IPS DF 6.9 (cell line): ENCODE results near the gene FURIN.
"Not testable (repeated sequence)": the region's sequence is repeated elsewhere in the genome, so short reads cannot be mapped to it uniquely, and the experiment has no call there.

ENCODE experiments used
- DNase-seq: peaks from one replicate; pipeline ENCODE4 v3.0.0-alpha.2; 2013; ENCODE audit warnings: low read depth, low spot score
- H3K27ac ChIP-seq: one replicate; pipeline ENCODE4 v1.5.1; 2013; ENCODE audit warnings: low read length, control low read depth
- H3K27me3 ChIP-seq: 2 replicates; pipeline ENCODE4 v1.6.1; 2013; ENCODE audit warnings: mild to moderate bottlenecking, low read length; ENCODE audit not compliant: control insufficient read depth, insufficient read depth
- H3K36me3 ChIP-seq: 2 replicates; pipeline ENCODE4 v1.6.1; 2013; ENCODE audit warnings: low read length; ENCODE audit not compliant: control insufficient read depth, insufficient read depth
- H3K4me1 ChIP-seq: 2 replicates; pipeline ENCODE4 v1.6.1; 2013; ENCODE audit warnings: low read length; ENCODE audit not compliant: control insufficient read depth, insufficient read depth
- H3K4me3 ChIP-seq: 2 replicates; pipeline ENCODE4 v1.5.1; 2013; ENCODE audit warnings: mild to moderate bottlenecking, low read length
- H3K9me3 ChIP-seq: 2 replicates; pipeline ENCODE4 v1.6.1; 2013; ENCODE audit warnings: low read length, inconsistent platforms; ENCODE audit not compliant: control insufficient read depth, insufficient read depth
- WGBS: extraction: QIAGEN DNeasy Blood & Tissue Kit; methylation state at CpG from one replicate; pipeline ENCODE4 v1.1.7; 2013; ENCODE audit warnings: mixed read lengths, missing lambda C conversion rate; ENCODE audit not compliant: insufficient read length, insufficient coverage; 5-methylcytosine and 5-hydroxymethylcytosine counted together

The FURIN gene

DNA sequence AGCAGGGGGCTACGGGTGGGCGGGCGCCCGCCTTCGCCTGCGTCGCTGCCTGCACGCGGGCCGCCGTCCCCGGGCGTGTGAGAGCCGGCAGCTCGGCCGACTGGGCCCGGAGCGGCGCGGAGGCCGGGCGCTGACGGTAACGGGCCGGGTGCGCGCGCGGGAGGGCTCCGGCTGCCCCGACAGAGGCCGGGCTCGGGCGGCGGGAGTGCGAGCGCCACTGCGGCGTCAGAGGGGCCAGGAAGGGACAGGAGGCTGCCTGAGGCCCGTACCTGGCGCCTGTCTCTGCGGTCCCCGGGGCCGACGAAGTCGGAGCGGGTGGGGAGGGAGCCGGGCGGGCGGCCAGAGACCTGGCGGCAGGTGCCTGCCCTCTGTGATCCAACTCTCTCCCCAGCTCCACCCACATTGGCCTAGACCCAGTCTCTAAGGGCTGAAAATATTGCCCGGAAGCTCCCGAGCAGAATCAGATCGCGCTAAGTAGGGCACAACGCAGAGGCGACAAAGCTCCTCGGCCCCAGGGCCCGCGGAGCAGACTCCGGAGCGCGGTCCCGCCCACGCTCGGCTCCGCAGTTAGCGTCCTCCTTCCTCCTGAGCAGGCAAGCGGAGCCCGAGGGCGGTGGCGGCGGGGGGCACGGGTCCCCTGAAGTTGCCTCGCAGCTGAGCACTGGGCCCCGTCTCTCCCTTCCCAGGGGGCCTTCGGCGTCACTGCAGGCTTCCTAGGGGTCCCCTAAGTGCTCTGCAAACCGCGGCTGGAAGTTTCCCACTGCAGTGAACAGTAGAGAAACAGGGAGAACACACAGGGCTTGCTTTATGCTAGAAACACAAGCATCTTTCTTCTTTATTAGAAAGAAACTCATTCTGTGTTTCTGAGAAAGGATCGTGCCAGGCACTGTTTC lies 34.7 kb downstream of the FURIN start, which contains the start of gene MAN2A2:
MAN2A2 (plus strand) TSS at position 463 of the 893 bp plus-strand sequence. CDS start 906 bp downstream, outside the sequence.
- no peak for DNase-seq
- H3K9me3 ChIP-seq, result no peaks in the 10 kb centered on the region
- peaks cover 3% of the 10 kb centered on the region for H3K4me1 ChIP-seq
- H3K27me3 ChIP-seq, result peaks cover 2% of the 10 kb centered on the region; the same call in 1 of the 2 replicates
- H3K4me3 ChIP-seq, result peak within 1 kb of the TSS; percentile 84
- H3K27ac ChIP-seq, result no peak within 1 kb of the TSS
- no peaks in the 10 kb centered on the region; the same call in 1 of the 2 replicates for H3K36me3 ChIP-seq
- no CpG with 5 or more reads among the region's 81 CpGs for WGBS

- H3K27me3 ChIP-seq, result peaks cover 2% of the 10 kb centered on the region; the same call in 1 of the 2 replicates
- peaks cover 3% of the 10 kb centered on the region for H3K4me1 ChIP-seq
- no peaks in the 10 kb centered on the region for H3K9me3 ChIP-seq
- H3K27ac ChIP-seq, result no peak overlapping the region
- H3K36me3 ChIP-seq, result no peaks in the 10 kb centered on the region; the same call in 1 of the 2 replicates
- H3K4me3 ChIP-seq, result peak overlapping the region; percentile 84; the same call in 1 of the 2 replicates
- DNase-seq, result no peak
- no CpG with 5 or more reads among the region's 18 CpGs for WGBS
Observed at GRCh38 chr15:90903733-90904536, 35.5 kb downstream of the FURIN start.

GRCh38 chr15:90904746-90905145 lies 36.4 kb downstream of the FURIN start:
- WGBS, result no CpG with 5 or more reads among the region's 9 CpGs
- peaks cover 3% of the 10 kb centered on the region for H3K4me1 ChIP-seq
- H3K36me3 ChIP-seq, result no peaks in the 10 kb centered on the region; the same call in 1 of the 2 replicates

DNA sequence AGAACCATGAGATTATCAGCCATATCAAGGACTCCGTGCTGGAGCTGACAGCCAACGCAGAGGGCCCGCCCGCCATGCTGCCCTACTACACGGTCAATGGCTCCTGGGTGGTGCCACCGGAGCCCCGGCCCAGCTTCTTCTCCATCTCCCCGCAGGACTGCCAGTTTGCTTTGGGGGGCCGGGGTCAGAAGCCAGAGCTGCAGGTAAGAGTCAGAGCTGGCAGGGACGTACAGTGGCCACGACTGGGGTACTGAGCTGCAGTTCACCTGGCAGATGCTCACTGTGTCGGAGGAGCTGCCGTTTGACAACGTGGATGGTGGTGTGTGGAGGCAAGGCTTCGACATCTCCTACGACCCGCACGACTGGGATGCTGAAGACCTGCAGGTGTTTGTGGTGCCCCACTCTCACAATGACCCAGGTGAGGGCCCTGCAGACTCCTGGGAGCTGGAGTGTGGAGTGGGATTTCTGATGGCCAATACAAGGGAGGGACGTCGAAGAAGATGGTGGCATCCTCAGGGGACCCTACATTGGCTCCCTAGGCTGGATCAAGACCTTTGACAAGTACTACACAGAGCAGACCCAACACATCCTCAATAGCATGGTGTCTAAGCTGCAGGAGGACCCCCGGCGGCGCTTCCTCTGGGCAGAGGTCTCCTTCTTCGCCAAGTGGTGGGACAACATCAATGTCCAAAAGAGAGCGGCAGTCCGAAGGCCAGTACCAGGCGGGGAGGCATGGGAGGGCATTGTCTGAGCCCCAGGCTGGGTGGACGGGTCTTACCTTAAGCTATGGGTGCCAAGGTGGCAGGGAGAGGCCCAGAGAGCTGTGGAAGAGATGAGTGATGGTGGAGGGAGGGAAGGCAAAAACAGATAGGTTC lies 37.2 kb downstream of the FURIN start:
- Histone ChIP-seq H3K27me3 (peaks cover 2% of the 10 kb centered on the region; the same call in 1 of the 2 replicates), H3K36me3 (no peaks in the 10 kb centered on the region; the same call in 1 of the 2 replicates), H3K4me1 (peaks cover 3% of the 10 kb centered on the region), H3K9me3 (no peaks in the 10 kb centered on the region), H3K4me3 (no peak overlapping the region), H3K27ac (no peak overlapping the region)
- WGBS, result no CpG with 5 or more reads among the region's 28 CpGs
- no peak for DNase-seq

More at GRCh38 chr15:90904746-90905145, 36.4 kb downstream of the FURIN start:
- Histone ChIP-seq H3K27me3 (peaks cover 2% of the 10 kb centered on the region; the same call in 1 of the 2 replicates), H3K4me3 (no peak overlapping the region), H3K27ac (no peak overlapping the region), H3K9me3 (no peaks in the 10 kb centered on the region)
- no peak for DNase-seq

DNA sequence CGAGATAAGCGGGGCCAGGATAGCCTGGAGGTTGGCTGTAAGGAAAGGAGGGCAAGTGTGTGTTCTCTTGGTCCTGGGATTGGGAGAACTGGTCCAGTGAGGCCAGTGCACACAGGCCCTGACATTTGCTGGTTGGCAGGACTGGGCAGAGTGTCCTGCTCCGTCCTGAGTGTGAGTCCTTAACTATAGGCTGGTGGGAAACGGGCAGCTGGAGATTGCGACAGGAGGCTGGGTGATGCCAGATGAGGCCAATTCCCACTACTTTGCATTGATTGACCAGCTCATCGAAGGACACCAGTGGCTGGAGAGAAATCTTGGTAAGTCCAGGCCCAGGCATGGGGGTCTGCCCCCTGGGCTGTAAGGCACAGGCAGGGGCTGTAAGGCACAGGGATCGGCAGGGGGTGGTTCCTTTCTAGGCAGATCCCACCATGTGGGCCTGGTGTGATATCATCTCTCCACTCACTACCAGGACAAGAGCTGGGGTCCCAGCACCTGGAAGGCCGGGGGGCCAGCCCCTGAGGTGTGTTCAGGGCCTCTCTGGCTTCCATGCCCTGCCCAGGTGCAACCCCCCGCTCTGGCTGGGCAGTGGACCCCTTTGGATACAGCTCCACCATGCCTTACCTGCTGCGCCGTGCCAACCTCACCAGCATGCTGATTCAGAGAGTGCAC lies 37.9 kb downstream of the FURIN start:
- H3K9me3 ChIP-seq, result no peaks in the 10 kb centered on the region
- no peak for DNase-seq
- peaks cover 2% of the 10 kb centered on the region; the same call in 1 of the 2 replicates for H3K27me3 ChIP-seq
- peaks cover 3% of the 10 kb centered on the region for H3K4me1 ChIP-seq
- peaks cover 4% of the 10 kb centered on the region for H3K36me3 ChIP-seq
- no CpG with 5 or more reads among the region's 11 CpGs for WGBS
- no peak overlapping the region for H3K27ac ChIP-seq
- no peak overlapping the region for H3K4me3 ChIP-seq

DNA sequence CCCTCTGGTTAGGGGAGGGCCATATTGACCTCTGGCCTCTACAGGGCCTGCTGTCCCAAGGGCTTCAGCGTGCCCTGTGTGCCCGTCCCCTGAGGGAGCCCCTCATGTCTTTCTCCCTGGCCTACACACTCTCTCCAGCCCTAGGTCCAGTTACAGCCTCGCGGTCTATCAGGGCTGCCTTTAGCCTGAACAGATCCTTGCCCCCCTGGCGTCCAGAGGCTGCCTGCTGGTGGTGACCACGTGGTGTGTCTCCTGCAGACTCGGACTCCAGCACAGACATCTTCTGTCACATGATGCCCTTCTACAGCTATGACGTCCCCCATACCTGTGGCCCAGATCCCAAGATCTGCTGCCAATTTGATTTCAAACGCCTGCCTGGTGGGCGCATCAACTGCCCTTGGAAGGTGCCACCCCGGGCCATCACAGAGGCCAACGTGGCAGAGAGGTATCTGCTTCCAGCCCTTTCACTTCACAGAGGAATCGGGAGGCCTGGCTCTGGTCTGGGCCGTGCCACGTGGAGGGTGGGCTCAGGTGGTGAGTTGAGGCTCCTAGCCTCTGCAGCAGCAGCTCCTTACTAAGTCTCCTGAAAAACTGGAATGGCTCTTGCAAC lies 38.8 kb downstream of the FURIN start:
- peaks cover 6% of the 10 kb centered on the region for H3K36me3 ChIP-seq
- peaks cover 2% of the 10 kb centered on the region; the same call in 1 of the 2 replicates for H3K27me3 ChIP-seq
- H3K27ac ChIP-seq, result no peak overlapping the region
- H3K9me3 ChIP-seq, result no peaks in the 10 kb centered on the region
- H3K4me3 ChIP-seq, result no peak overlapping the region
- WGBS, result no CpG with 5 or more reads among the region's 15 CpGs
- DNase-seq, result no peak
- H3K4me1 ChIP-seq, result peaks cover 3% of the 10 kb centered on the region

GRCh38 chr15:90907838-90908507 lies 39.6 kb downstream of the FURIN start:
- H3K4me1 ChIP-seq, result peaks cover 3% of the 10 kb centered on the region
- H3K27ac ChIP-seq, result no peak overlapping the region
- H3K36me3 ChIP-seq, result peaks cover 6% of the 10 kb centered on the region
- peaks cover 2% of the 10 kb centered on the region; the same call in 1 of the 2 replicates for H3K27me3 ChIP-seq
- H3K4me3 ChIP-seq, result no peak overlapping the region
- no peaks in the 10 kb centered on the region for H3K9me3 ChIP-seq
- WGBS, result no CpG with 5 or more reads among the region's 9 CpGs
- DNase-seq, result no peak

DNA sequence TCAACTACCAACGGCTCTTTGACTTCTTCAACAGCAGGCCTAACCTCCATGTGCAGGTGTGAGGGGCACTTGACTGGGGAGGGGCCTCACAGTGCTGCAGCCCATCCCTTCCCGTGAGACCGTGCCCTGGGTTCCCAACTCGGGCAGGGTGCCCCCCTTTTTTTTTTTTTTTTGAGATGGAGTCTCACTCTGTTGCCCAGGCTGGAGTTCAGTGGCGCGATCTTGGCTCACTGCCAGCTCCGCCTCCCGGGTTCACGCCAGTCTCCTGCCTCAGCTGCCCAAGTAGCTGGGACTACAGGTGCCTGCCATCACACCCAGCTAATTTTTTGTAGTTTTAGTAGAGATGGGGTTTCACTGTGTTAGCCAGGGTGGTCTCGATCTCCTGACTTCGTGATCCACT lies 41.1 kb downstream of the FURIN start:
- not testable (repeated sequence) for H3K4me1 ChIP-seq, H3K4me3 ChIP-seq, H3K9me3 ChIP-seq, H3K36me3 ChIP-seq, H3K27me3 ChIP-seq, H3K27ac ChIP-seq, DNase-seq
- WGBS, result no CpG with 5 or more reads among the region's 11 CpGs

DNA sequence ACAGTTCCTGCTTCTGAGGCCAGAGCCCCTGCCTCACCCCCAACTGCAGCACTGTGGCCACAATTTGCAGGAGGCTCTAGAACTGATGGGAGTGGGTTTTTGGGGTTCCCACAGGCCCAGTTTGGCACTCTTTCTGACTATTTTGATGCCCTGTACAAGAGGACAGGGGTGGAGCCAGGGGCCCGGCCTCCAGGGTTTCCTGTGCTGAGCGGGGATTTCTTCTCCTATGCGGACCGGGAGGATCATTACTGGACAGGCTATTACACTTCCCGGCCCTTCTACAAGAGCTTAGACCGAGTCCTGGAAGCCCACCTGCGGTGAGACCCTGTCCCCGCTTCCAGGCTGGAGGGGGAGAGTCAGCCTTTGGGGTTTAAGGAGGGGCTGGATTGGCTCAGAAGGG lies 41.6 kb downstream of the FURIN start:
- H3K9me3 ChIP-seq, result no peaks in the 10 kb centered on the region
- no peak for DNase-seq
- no CpG with 5 or more reads among the region's 8 CpGs for WGBS
- no peak overlapping the region for H3K4me3 ChIP-seq
- peaks cover 6% of the 10 kb centered on the region for H3K36me3 ChIP-seq
- no peaks in the 10 kb centered on the region; the same call in 1 of the 2 replicates for H3K4me1 ChIP-seq
- no peak overlapping the region for H3K27ac ChIP-seq
- no peaks in the 10 kb centered on the region for H3K27me3 ChIP-seq
